Measurements from ENCODE around the gene HOXA7. TPM values are rescaled to one million over a fixed set of nuclear protein-coding genes. Genes with fewer than 3 reads are reported as not detected.

The HOXA7 gene
- total and polyA plus RNA-seq, 12 donors: 7.9 to 39.1 (median 22.7) TPM

DNA sequence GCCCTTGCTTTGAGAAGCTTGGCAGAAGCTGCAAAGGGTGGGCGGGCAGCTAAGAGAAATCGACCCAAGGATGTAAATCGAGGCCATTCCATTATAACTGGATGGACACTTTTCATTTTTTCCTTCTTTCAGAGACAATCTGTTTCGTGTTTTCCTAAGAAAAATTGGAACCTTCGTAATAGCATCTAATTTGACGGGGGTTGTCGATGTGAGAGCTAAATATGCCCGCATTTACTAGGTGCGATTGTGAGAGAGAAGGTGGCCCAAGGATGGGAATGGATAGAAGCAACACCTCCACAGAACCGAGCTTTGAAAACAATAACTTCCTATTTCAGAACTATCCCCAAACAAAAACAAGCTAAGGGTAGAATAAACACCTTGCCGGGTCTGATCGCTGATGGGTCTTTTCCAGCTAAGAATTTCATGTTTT, 25.1 kb downstream of the HOXA7 start:
- intact Hi-C loops (cut with DNase I): no loop called here
- no peak for DNase-seq
- peaks cover 13 to 54% of the 10 kb centered on the region in 2 donors for H3K4me1 ChIP-seq (replicated peaks in 1 of 2)

DNA sequence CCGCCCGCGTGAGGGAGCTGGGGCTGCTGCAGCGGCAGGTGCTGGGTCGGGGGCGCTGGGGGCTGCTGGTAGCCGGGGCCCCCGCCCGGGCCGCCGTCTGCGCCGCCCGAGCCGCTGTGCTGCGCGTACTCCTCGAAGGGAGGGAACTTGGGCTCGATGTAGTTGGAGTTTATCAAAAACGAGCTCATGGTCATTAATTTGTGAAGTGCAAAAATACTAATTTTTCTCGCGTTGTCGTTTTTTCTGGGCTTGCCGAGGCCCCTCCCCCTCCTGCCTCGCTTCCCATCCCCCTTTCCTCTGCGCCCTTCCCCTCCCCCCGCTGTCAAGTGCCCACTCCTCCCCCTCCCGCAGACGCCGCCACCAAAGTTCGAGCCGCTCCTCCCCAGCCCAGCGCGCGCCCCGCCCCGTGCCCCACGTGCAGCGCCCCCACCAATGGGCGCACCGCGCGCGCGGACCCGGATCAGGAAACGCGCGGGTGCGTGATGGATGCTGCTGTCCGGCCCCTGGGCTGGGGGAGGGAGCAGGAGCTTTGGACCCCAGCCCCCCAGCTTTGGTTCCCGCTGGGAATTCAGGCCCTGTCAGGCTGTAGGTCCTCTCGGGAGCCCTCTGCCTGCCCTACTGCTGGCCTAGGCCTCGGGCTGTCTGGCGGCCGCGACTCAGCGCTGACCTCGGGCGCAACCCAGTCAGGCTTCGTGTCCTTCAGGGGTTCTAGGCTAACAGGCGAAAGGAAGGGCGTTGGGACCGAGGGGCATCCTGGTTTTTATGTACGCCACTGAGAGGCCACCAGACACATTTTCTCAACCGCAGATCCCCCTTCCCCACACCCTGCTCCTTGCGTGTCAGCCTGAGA, 25.7 kb downstream of the HOXA7 start, which contains the start of gene HOXA4:
TSS of gene HOXA4 (minus strand) at position 218 of the 850 bp plus-strand sequence. CDS start at position 194, 24 bp downstream.
- Histone ChIP-seq H3K27me3 (no peaks in the 10 kb centered on the region), H3K36me3 (replicated peaks in 1 of 2) (no peaks in the 10 kb centered on the region), H3K27ac (peak within 1 kb of the TSS; percentile 60 to 98 (median 87)), H3K9me3 (replicated peaks in 1 of 3) (no peaks in the 10 kb centered on the region), H3K4me1 (replicated peaks in 1 of 2) (peaks cover 8 to 54% of the 10 kb centered on the region in 2 donors), H3K4me3 (peak within 1 kb of the TSS; percentile 1 to 96 (median 60))
- peak; percentile 95 to 97 (median 96) for DNase-seq
- TF ChIP-seq POLR2A (IDR thresholded peaks at IDR 0.05): peak; percentile 58 to 69
- TF ChIP-seq, protein P1, sequence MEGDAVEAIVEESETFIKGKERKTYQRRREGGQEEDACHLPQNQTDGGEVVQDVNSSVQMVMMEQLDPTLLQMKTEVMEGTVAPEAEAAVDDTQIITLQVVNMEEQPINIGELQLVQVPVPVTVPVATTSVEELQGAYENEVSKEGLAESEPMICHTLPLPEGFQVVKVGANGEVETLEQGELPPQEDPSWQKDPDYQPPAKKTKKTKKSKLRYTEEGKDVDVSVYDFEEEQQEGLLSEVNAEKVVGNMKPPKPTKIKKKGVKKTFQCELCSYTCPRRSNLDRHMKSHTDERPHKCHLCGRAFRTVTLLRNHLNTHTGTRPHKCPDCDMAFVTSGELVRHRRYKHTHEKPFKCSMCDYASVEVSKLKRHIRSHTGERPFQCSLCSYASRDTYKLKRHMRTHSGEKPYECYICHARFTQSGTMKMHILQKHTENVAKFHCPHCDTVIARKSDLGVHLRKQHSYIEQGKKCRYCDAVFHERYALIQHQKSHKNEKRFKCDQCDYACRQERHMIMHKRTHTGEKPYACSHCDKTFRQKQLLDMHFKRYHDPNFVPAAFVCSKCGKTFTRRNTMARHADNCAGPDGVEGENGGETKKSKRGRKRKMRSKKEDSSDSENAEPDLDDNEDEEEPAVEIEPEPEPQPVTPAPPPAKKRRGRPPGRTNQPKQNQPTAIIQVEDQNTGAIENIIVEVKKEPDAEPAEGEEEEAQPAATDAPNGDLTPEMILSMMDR (IDR thresholded peaks at IDR 0.05): peak in 1 of 6 experiments; percentile 4
- WGBS, 4 donors: 3 to 9% (median 7%) methylated on average over 14 to 67 of the region's 67 CpGs
- intact Hi-C loops (cut with DNase I): no loop called here

More for the DNA sequence above, 25.1 kb downstream of the HOXA7 start:
- WGBS, 4 donors: 49 to 54% (median 52%) methylated on average over 12 of the region's 12 CpGs
- H3K27me3 ChIP-seq: no peaks in the 10 kb centered on the region
- H3K9me3 ChIP-seq (replicated peaks in 1 of 3): no peaks in the 10 kb centered on the region
- H3K36me3 ChIP-seq (replicated peaks in 1 of 2): no peaks in the 10 kb centered on the region
- H3K27ac ChIP-seq: peak overlapping the region; percentile 60 to 98 (median 70)
- TF ChIP-seq, protein P1 (IDR thresholded peaks at IDR 0.05): no peak
- no peak for TF ChIP-seq POLR2A (IDR thresholded peaks at IDR 0.05)
- peak overlapping the region; percentile 1 to 96 (median 60) for H3K4me3 ChIP-seq

DNA sequence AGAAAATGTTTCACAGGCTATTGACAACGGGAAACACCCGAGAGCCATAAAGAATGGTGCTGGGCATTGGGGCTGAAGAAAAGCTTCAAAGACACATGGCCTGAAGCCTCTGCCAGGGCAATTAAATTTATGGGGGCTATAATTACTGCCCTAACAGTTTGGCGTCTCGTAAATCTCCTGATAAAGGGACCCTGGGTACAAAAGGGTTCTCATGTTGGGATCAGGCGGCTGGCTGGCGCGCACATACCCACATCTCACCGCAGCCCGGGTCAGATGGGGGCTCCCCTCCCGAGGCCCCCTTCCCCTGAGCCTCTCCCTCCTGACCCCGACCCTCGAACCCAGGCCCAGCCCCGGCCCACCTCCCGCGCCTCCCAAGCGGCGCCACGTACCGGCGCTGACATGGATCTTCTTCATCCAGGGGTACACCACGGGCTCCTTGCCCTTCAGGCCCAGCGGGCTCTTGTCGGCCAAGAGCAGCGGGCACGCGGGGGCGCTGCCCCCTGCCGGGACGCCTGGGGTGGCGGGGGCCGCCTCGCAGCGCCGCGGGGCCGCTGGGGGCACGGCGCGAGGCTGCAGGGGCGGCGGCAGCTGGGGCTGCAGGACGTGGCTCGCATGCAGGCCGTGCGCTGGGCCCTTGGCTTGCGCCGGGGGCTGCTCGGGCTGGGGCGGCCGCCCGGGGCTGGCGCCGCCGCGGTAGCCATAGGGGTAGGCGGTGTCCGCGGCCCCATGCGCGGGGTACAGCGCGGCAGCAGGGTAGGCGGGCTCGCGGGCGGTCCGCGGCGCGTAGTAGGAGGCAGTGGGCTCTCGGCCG, 26.5 kb downstream of the HOXA7 start:
- Histone ChIP-seq H3K36me3 (replicated peaks in 1 of 2) (no peaks in the 10 kb centered on the region), H3K9me3 (replicated peaks in 1 of 3) (no peaks in the 10 kb centered on the region), H3K27ac (peak overlapping the region; percentile 60 to 98 (median 87)), H3K4me1 (replicated peaks in 1 of 2) (peaks cover 8 to 56% of the 10 kb centered on the region in 2 donors), H3K27me3 (no peaks in the 10 kb centered on the region), H3K4me3 (peak overlapping the region in 3 of 4 donors; percentile 28 to 91 (median 50))
- peak in 4 of 7 donors; percentile 41 to 62 (median 62) for DNase-seq
- intact Hi-C loops (cut with DNase I): no loop called here
- peak; percentile 12 to 45 for TF ChIP-seq POLR2A (IDR thresholded peaks at IDR 0.05)
- TF ChIP-seq, protein P1 (IDR thresholded peaks at IDR 0.05): peak in 3 of 6 experiments; percentile 13 to 51 (median 37)
- 13 to 26% (median 20%) methylated on average over 11 to 72 of the region's 72 CpGs for WGBS, 4 donors
